ENCODE results near the gene PAQR8. TPM values are rescaled to one million over a fixed set of nuclear protein-coding genes. Genes with fewer than 3 reads are reported as not detected.

The PAQR8 gene
- total and polyA plus RNA-seq, 4 donors, result 0.43 to 3.3 (median 0.74) TPM

GRCh38 chr6:52362443-52363227 lies 684 bp downstream of the PAQR8 start:
- Histone ChIP-seq H3K27me3 (ENCODE audit: control insufficient read depth in 4 of 4, insufficient read depth in 4 of 4, low read length in 3 of 4) (no peaks in the 10 kb centered on the region), H3K4me1 (ENCODE audit: control insufficient read depth in 4 of 4, insufficient read depth in 4 of 4, low read length in 3 of 4) (peaks cover 5 to 17% (median 12%) of the 10 kb centered on the region in 4 donors), H3K27ac (ENCODE audit: low read depth in 1 of 2, low read length in 2 of 2) (peak overlapping the region; percentile 25 to 63), H3K9me3 (ENCODE audit: control insufficient read depth in 4 of 4, low read length in 3 of 4) (no peaks in the 10 kb centered on the region), H3K4me3 (ENCODE audit: low read depth in 1 of 3, low read length in 3 of 3) (peak overlapping the region; percentile 47 to 71 (median 68)), H3K36me3 (ENCODE audit: control insufficient read depth in 4 of 4, insufficient read depth in 3 of 4, low read depth in 1 of 4, low read length in 3 of 4) (no peaks in the 10 kb centered on the region), H3K9ac (ENCODE audit: low read depth in 1 of 2, low read length in 2 of 2) (peak overlapping the region; percentile 36 to 66)
- no peak for DNase-seq (ENCODE audit: low spot score)
- TF ChIP-seq JUND (IDR thresholded peaks at IDR 0.05) (no peak), TAF1 (conservative IDR thresholded peaks at IDR 0.05) (no peak), YY1 (IDR thresholded peaks at IDR 0.05) (no peak), NR2F2 (IDR thresholded peaks at IDR 0.05) (no peak), RAD21 (IDR thresholded peaks at IDR 0.05) (no peak), FOXA1 (IDR thresholded peaks at IDR 0.05) (no peak), HNF4G (IDR thresholded peaks at IDR 0.05) (no peak), RXRA (IDR thresholded peaks at IDR 0.05) (no peak), SP1 (IDR thresholded peaks at IDR 0.05) (no peak), FOXA2 (IDR thresholded peaks at IDR 0.05) (no peak)
- TF ChIP-seq, protein P1, sequence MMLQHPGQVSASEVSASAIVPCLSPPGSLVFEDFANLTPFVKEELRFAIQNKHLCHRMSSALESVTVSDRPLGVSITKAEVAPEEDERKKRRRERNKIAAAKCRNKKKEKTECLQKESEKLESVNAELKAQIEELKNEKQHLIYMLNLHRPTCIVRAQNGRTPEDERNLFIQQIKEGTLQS (IDR thresholded peaks at IDR 0.05), result no peak
- TF ChIP-seq, protein P2, sequence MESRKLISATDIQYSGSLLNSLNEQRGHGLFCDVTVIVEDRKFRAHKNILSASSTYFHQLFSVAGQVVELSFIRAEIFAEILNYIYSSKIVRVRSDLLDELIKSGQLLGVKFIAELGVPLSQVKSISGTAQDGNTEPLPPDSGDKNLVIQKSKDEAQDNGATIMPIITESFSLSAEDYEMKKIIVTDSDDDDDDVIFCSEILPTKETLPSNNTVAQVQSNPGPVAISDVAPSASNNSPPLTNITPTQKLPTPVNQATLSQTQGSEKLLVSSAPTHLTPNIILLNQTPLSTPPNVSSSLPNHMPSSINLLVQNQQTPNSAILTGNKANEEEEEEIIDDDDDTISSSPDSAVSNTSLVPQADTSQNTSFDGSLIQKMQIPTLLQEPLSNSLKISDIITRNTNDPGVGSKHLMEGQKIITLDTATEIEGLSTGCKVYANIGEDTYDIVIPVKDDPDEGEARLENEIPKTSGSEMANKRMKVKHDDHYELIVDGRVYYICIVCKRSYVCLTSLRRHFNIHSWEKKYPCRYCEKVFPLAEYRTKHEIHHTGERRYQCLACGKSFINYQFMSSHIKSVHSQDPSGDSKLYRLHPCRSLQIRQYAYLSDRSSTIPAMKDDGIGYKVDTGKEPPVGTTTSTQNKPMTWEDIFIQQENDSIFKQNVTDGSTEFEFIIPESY (IDR thresholded peaks at IDR 0.05), result no peak
- WGBS, result 6% methylated on average over 57 of the region's 57 CpGs

DNA sequence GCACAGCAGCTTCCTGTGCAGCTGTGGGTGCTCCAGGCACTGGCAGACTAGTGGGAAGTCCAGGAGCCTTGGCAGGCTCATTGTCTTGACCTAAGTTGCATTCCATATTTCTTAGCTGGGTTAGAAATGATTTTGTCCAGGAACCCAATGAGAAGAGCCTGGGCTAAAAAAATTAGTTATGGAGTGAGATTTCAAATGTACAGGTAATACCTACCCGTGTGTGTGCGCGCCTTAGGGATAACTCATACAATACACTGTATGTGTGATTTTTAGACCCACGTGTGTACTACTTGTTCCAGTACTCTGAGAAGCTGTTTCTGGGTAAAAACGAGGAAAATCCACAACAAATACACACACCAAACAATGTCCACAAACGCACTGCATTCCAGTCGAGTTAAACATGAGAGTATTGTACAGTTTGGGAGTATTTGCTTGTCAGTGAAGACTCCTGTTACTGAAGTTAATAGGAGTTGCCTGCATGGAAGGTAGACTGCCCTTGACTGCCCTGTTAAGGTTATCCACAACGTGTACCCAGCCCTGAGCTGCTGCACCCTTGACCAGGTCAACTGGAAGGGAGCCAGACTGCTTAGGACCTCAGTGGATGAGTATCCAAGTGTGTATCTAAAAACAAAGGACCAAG lies 1.4 kb downstream of the PAQR8 start:
- H3K9ac ChIP-seq (ENCODE audit: low read depth in 1 of 2, low read length in 2 of 2), result no peak overlapping the region
- no peak for DNase-seq (ENCODE audit: low spot score)

More for the DNA sequence above, 1.4 kb downstream of the PAQR8 start:
- Histone ChIP-seq H3K36me3 (ENCODE audit: control insufficient read depth in 4 of 4, insufficient read depth in 3 of 4, low read depth in 1 of 4, low read length in 3 of 4) (no peaks in the 10 kb centered on the region), H3K9me3 (ENCODE audit: control insufficient read depth in 4 of 4, low read length in 3 of 4) (no peaks in the 10 kb centered on the region), H3K27ac (ENCODE audit: low read depth in 1 of 2, low read length in 2 of 2) (no peak overlapping the region), H3K4me1 (ENCODE audit: control insufficient read depth in 4 of 4, insufficient read depth in 4 of 4, low read length in 3 of 4) (peaks cover 5 to 17% (median 12%) of the 10 kb centered on the region in 4 donors), H3K27me3 (ENCODE audit: control insufficient read depth in 4 of 4, insufficient read depth in 4 of 4, low read length in 3 of 4) (no peaks in the 10 kb centered on the region), H3K4me3 (ENCODE audit: low read depth in 1 of 3, low read length in 3 of 3) (peak overlapping the region in 2 of 3 donors; percentile 5 to 71)
- TF ChIP-seq SP1 (IDR thresholded peaks at IDR 0.05) (no peak), YY1 (IDR thresholded peaks at IDR 0.05) (no peak), NR2F2 (IDR thresholded peaks at IDR 0.05) (no peak), RXRA (IDR thresholded peaks at IDR 0.05) (peak in 1 of 2 donors; percentile 37), HNF4A (conservative IDR thresholded peaks at IDR 0.05) (peak; percentile 17 to 79), GABPA (IDR thresholded peaks at IDR 0.05 in 1 of 2, conservative IDR thresholded peaks at IDR 0.05 in 1 of 2) (no peak)
- TF ChIP-seq, protein P1 (IDR thresholded peaks at IDR 0.05), result no peak
- 43% methylated on average over 8 of the region's 8 CpGs for WGBS

All from liver (tissue), 9 donors.